ENCODE data around the gene NPFF.

GRCh38 chr12:53498235-53498630, 9.1 kb downstream of the NPFF start:
- TF ChIP-seq CTCF (IDR thresholded peaks at IDR 0.05) (no peak), POLR2A (IDR thresholded peaks at IDR 0.05) (no peak), POLR2AphosphoS5 (IDR thresholded peaks at IDR 0.05) (no peak), EP300 (IDR thresholded peaks at IDR 0.05) (no peak)

Data from upper lobe of left lung (tissue), 4 donors.